Measurements from ENCODE around the gene RABGAP1L.
A peak's percentile ranks its signal among the peaks of the same experiment; 100 is the strongest.

RABGAP1L gene

DNA sequence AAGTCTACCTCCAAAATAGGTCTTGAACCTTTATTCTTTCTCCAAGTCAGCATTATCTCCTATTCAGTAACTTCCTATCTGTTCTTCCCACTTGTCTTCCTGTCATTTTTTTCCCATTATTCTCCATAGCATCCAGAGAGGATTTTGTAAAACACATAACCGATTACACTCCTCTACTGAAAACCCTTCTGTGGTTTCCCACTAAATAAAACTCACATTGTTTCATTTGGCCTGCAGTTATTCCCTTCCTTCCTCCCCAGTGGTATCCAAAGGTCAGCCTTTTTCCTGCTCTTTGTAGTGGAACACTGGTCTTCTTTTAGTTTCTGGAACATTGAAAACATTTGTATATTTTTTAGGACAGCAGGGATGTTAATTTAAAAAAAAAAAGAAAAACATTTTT, 554.5 kb downstream of the RABGAP1L start:
- DNase-seq (ENCODE audit: insufficient read length) (no peak), FAIRE-seq (no peak)
- TF ChIP-seq POLR2A (IDR thresholded peaks at IDR 0.05; ENCODE audit: low read depth, low read length): no peak
- TF ChIP-seq POLR2AphosphoS5 (IDR thresholded peaks at IDR 0.05; ENCODE audit: low read depth, low read length): no peak
- TF ChIP-seq TAF1 (IDR thresholded peaks at IDR 0.05; ENCODE audit: borderline replicate concordance, low read depth, low read length): no peak

DNA sequence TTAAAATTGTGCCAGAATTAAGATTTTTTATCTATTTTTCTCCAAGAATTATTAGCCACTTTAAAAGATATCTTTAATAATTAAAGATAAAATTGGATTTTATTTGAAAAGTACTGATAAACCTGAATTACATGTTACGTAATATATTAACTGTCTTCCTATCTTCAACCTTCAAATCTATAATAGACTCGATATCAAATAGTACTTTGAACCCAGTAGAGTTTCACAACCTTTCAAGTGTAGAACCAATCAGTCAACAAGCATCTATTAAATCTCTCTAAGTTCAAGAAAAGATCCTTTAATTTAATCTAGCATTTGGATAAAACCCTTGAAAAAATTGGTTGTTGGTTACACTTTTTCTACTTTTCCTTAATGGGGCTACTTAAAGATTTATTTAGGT, 559.9 kb downstream of the RABGAP1L start:
- FAIRE-seq (no peak), DNase-seq (ENCODE audit: insufficient read length) (no peak)
- no peak for TF ChIP-seq TAF1 (IDR thresholded peaks at IDR 0.05; ENCODE audit: borderline replicate concordance, low read depth, low read length)
- TF ChIP-seq POLR2AphosphoS5 (IDR thresholded peaks at IDR 0.05; ENCODE audit: low read depth, low read length): no peak
- no peak for TF ChIP-seq POLR2A (IDR thresholded peaks at IDR 0.05; ENCODE audit: low read depth, low read length)

DNA sequence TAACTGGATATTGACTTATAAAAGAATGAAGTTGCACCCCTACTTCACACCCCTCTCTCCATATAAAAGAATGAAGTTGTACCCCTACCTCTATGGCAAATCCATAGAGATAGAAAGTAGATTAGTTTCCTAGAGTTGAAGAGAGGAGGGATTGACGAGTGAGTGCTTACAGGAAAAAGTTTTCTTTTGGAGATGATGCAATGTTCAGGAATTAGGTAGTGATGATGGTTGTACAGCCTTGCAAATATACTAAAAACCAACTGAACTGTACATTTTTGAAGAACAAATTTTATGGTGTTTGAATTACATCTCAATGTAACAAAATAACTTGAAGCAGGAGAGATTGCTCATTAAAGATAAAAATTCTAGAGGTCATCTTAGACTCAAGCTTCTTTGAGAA, 561.3 kb downstream of the RABGAP1L start:
- no peak for FAIRE-seq
- no peak for TF ChIP-seq POLR2AphosphoS5 (IDR thresholded peaks at IDR 0.05; ENCODE audit: low read depth, low read length)
- no peak for TF ChIP-seq TAF1 (IDR thresholded peaks at IDR 0.05; ENCODE audit: borderline replicate concordance, low read depth, low read length)
- TF ChIP-seq POLR2A (IDR thresholded peaks at IDR 0.05; ENCODE audit: low read depth, low read length): no peak
- DNase-seq (ENCODE audit: insufficient read length): no peak

DNA sequence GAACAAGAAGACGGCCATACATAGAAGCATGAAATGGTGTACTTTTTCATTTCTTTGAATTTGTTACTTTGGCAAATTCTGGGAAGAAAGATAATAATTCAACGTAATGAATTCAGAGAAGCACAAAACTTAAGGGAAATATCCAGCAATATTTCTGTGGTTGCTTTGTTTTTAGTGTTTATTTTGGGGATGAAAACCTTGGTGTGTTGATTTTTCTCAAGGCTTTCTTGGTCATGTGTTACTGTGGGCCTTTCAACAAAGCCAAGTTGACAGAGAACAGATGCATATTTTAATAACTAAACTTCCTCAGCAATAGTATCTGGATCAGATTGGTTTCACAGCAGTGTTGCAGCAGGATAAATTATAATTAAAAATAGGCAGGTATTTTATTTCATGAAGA, 561.9 kb downstream of the RABGAP1L start:
- TF ChIP-seq POLR2A (IDR thresholded peaks at IDR 0.05; ENCODE audit: low read depth, low read length) (no peak), TAF1 (IDR thresholded peaks at IDR 0.05; ENCODE audit: borderline replicate concordance, low read depth, low read length) (no peak), POLR2AphosphoS5 (IDR thresholded peaks at IDR 0.05; ENCODE audit: low read depth, low read length) (no peak)
- DNase-seq (ENCODE audit: insufficient read length) (no peak), FAIRE-seq (no peak)

DNA sequence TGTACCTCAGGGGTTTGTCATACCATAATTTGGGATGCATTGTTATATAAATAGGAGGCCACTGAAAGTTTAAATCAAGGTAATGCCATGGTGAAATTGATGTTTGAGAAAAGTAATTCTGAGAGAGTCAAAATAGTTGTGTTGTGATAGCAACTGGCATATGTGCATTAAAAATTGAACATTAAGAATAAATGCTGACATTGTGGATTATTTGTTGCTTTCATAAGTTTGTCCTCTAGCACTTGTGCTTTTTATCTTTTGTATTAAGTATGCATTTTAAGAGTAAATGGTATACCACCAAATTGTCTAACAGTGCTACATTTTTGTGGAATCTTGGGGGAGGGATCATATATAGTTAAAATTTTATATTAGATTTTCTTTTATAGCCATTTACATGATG, 564.5 kb downstream of the RABGAP1L start:
- TF ChIP-seq POLR2A (IDR thresholded peaks at IDR 0.05; ENCODE audit: low read depth, low read length) (no peak), TAF1 (IDR thresholded peaks at IDR 0.05; ENCODE audit: borderline replicate concordance, low read depth, low read length) (no peak), POLR2AphosphoS5 (IDR thresholded peaks at IDR 0.05; ENCODE audit: low read depth, low read length) (no peak)
- FAIRE-seq: no peak

DNA sequence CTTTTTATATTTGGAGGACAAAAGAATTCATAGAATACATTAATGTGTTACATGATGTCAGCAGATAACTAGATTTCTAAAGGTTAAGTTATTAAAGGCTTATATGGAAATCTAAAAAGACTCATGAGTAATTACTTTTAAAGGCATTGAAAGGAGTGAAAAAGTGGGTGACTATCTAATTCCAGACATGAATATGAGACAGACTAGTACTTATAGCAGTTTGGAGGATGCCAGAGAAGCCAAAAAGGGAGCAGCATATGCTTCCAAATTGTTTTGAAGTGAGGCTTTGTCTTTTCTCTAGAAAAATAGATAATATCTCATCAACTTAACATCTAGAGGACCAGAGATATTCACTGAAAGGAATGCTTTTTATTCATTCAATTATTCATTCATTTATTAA, 564.9 kb downstream of the RABGAP1L start:
- no peak for TF ChIP-seq POLR2A (IDR thresholded peaks at IDR 0.05; ENCODE audit: low read depth, low read length)
- TF ChIP-seq TAF1 (IDR thresholded peaks at IDR 0.05; ENCODE audit: borderline replicate concordance, low read depth, low read length): no peak
- TF ChIP-seq POLR2AphosphoS5 (IDR thresholded peaks at IDR 0.05; ENCODE audit: low read depth, low read length): no peak
- DNase-seq (ENCODE audit: insufficient read length): no peak
- no peak for FAIRE-seq

More for the DNA sequence above, 564.5 kb downstream of the RABGAP1L start:
- no peak for DNase-seq (ENCODE audit: insufficient read length)

DNA sequence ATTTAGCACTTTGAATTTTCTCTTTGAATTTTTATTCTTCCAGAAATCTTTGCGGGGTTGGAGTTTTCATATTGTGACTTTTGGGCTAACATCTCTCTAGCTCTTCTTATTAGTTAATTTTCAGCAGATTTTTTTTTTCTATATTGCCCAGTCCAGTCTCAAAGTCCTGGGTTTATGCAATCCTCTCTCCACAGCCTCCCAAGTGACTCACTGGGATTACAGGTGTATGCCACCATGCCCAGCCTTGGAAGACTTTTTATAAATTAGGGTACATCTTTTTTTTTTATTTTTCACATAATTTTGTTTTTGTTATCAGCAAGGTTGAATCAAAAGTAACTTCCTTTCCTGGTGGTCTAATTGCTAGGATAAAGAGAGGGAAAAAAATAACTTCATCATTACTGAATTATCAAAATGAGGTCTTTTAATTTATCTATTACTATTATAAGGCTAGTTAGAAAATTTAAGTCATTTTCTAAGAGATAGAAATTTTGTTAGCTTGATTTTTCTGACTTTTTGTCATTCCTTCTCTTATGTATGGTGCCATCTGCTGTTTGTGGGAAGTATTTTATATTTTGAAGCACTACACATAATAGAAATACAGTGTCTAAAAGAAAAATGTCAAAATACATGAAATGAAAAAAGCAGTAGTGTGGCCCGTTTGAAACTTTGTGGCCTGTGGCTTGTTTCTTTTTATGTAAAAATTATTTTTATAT, 567.0 kb downstream of the RABGAP1L start:
- no peak for DNase-seq (ENCODE audit: insufficient read length)

DNA sequence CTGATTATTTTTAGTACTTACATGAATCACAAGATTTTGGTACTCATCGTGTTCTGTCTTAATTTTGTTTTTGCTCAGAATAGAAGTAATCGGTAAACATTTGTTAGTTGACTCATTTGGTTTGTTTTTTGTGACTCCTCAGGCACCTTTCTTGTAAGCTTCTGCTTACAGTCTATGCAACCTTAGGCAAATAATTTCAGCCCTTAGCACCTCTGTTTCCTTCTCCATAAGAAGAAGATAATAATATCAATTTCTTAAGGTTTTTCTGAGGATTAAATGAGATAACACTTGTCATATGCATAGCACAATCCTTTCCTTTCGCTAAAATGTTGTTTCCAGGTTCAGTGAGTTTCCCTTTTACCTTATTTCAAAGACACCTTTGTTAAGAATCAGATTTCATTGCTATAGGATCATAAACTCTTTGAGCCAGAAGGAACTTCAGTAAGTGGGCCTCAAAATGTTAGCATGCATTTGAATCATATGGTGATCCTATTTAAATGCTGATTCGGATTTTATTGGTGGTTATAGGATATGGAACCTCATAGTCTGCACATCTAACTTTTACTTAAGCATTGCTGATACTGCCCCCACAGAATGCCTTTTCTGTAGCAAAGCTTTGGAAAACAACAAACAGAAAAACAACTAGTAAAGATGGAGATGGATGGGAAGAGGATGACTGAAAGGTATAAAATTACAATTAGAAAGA, 567.7 kb downstream of the RABGAP1L start:
- FAIRE-seq (peak; percentile 27), DNase-seq (ENCODE audit: insufficient read length) (no peak)
- TF ChIP-seq POLR2AphosphoS5 (IDR thresholded peaks at IDR 0.05; ENCODE audit: low read depth, low read length): no peak
- no peak for TF ChIP-seq POLR2A (IDR thresholded peaks at IDR 0.05; ENCODE audit: low read depth, low read length)

More for the DNA sequence above, 567.0 kb downstream of the RABGAP1L start:
- FAIRE-seq: no peak
- TF ChIP-seq POLR2A (IDR thresholded peaks at IDR 0.05; ENCODE audit: low read depth, low read length) (no peak), TAF1 (IDR thresholded peaks at IDR 0.05; ENCODE audit: borderline replicate concordance, low read depth, low read length) (no peak), POLR2AphosphoS5 (IDR thresholded peaks at IDR 0.05; ENCODE audit: low read depth, low read length) (no peak)

DNA sequence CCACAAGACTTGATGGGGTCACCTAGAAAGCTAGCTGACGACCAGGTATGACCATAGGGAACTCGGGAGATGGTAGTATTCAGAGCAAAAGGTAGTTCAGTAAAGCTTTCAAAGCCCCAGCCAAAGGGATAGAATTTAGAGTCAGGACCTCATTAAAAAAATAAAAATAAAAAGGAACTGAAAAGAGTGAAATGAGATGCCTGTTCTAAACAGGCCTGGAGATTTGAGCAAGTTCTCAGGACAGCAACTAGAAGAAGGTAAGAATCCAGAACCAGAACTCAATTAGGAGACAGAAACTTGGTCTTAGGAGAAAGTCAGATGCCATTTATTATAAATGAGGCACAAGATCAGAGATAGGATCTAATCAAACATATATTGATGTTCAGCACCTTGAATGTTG, 575.0 kb downstream of the RABGAP1L start:
- FAIRE-seq: no peak
- no peak for DNase-seq (ENCODE audit: insufficient read length)
- TF ChIP-seq POLR2AphosphoS5 (IDR thresholded peaks at IDR 0.05; ENCODE audit: low read depth, low read length): no peak
- no peak for TF ChIP-seq POLR2A (IDR thresholded peaks at IDR 0.05; ENCODE audit: low read depth, low read length)
- TF ChIP-seq TAF1 (IDR thresholded peaks at IDR 0.05; ENCODE audit: borderline replicate concordance, low read depth, low read length): no peak

DNA sequence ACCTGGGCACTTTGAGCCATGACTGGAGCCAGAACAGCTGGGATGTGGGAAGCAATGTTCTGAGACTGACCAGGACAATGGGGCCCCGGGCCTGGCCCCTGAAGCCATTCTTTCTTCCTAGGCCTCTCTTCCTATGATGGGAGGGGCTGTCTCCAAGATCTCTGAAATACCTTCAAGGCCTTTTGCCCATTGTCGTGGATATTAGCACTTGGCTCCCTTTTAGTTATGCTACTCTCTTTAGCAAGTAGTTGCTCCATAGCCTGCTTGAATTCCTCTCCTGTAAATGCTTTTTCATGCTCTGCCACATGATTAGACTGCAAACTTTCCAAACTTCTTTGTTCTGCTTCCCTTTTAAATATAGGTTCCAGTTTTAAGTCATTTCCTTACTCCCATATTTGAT, 577.5 kb downstream of the RABGAP1L start:
- FAIRE-seq (no peak), DNase-seq (ENCODE audit: insufficient read length) (no peak)
- TF ChIP-seq POLR2AphosphoS5 (IDR thresholded peaks at IDR 0.05; ENCODE audit: low read depth, low read length): no peak
- TF ChIP-seq TAF1 (IDR thresholded peaks at IDR 0.05; ENCODE audit: borderline replicate concordance, low read depth, low read length): no peak
- TF ChIP-seq POLR2A (IDR thresholded peaks at IDR 0.05; ENCODE audit: low read depth, low read length): no peak

DNA sequence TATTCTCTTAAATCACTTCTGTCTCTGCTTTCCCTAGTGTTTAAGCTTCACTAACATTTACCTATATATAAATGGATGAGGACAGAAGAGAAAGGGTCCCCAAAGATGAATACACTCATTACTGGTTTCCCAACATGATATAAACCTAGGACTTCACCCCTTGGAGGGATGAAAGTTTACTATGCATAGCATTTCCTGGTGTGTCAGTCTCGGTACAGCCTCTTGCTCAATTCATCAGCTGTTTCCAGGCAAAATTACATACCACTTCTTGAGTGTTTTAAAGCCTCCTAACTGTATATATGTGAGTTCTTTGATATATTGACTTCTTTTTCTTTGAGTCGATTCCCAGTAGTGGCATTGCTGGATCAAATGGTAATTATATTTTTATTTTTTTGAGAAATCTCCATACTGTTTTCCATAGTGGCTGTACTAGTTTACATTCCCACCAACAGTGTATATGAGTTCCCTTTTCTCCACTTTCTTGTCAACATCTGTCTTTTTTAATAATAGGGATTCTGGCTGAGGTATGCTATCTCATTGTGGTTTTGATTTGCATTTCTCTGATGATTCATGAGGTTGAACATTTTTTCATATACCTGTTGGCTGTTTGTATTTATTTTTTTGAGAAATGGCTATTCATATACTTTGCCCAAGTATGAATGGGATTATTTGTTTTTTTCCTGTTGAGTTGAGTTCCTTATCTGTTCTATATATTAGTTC, 581.1 kb downstream of the RABGAP1L start:
- no peak for DNase-seq (ENCODE audit: insufficient read length)
- peak; percentile 46 for FAIRE-seq
- TF ChIP-seq POLR2A (IDR thresholded peaks at IDR 0.05; ENCODE audit: low read depth, low read length) (no peak), TAF1 (IDR thresholded peaks at IDR 0.05; ENCODE audit: borderline replicate concordance, low read depth, low read length) (no peak), POLR2AphosphoS5 (IDR thresholded peaks at IDR 0.05; ENCODE audit: low read depth, low read length) (no peak)

Measured in GM12892 (cell line).